Activated CD4-positive, CD25-positive, alpha-beta regulatory T cell treated with anti-CD3 and anti-CD28 coated beads, Interleukin-2, amount 50 U/mL, for 24 hours (primary cell): ENCODE data around the gene TMEM61.
A peak's percentile ranks its signal among the peaks of the same experiment; 100 is the strongest.

Experiments used
- ATAC-seq, 2 donors: fragments of 150-1000 bp; cut with Tn5 transposase; one replicate each; pipeline ENCODE4 v1.10.0; 2021; ENCODE audit warnings: mild to moderate bottlenecking in 1 of 2, moderate library complexity in 1 of 2

The TMEM61 gene

DNA sequence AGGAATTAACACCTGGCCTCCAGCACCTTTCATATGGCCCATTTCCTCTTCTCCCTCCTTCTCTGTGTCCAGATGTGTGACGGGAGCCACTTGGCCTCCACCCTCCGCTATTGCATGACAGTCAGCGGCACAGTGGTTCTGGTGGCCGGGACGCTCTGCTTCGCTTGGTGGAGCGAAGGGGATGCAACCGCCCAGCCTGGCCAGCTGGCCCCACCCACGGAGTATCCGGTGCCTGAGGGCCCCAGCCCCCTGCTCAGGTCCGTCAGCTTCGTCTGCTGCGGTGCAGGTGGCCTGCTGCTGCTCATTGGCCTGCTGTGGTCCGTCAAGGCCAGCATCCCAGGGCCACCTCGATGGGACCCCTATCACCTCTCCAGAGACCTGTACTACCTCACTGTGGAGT, 5.6 kb downstream of the TMEM61 start:
- ATAC-seq: no peak

DNA sequence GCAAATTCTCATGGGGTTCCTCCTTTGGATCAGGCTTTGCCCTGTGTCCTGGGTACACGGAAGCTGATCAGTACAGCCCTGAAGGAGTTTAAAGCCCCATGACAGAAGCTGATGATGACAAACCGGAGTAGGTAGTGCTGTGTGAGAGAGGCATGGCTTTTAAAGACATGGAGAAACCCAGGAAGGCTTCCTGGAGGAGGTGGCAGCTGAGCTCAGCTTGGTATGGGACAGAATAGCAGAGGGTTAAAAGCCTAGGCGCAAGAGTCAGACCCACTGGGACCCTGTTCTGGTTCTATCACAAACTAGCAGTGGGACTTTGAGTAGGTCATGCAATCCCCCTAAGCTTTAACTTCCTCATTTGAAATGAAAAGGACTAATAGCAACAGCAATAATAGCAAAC, 6.1 kb downstream of the TMEM61 start:
- no peak for ATAC-seq

DNA sequence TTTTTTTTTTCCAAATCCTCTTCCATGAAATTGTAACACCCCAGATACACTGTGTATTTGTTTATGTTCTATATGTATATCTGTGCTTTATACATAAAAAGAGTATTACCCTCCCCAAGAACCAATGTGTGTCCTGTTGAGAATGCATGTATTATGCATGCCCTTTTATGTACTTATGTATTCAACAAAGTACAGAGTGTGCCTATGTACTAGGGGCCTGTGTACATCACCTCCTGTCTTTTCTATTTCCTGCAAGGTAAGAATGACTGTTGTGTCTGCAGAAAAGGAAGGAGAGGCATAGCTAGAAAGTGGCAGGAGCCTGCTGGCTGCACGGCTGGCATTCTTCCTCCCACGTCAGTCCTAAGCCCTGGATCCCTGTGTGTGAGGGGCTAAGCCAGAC, 7.0 kb downstream of the TMEM61 start:
- ATAC-seq: no peak

DNA sequence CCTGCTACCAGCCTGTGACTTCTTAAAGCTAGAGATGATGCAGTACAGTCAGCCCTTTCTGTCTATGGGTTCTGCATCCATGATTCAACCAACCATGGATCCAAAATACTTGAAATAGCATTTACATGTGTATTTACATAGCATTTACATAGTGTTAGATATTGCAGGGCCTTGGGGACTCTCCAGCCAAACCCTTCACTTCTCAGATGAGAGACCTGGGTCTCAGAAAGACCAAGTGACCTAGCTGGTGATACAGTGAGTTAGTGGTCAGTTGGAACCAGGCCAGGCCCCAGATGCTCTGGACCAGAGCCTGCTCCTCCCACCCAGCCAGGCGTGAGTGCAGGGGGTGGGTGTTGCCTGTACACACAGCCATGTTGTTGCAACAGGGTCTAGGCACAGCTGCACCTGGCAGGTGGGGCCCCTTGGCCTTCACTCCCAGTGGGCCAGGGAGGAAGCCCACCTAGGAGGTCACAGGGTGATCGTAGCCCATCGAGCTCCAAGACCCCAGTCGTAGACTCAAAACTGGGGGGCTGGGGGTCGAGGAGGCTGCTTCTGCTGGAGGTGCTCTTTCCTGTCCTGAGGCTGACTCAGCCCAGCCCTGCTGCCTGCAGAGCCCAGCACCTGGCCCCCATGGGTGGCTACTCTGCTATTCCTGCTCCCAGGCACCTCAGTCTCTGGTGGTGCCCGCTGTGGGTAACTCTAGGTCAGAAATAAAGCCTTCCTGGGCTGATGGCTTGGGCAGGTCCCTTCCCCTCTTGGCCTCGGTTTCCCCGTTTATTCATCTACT, 7.7 kb downstream of the TMEM61 start:
- ATAC-seq: no peak

DNA sequence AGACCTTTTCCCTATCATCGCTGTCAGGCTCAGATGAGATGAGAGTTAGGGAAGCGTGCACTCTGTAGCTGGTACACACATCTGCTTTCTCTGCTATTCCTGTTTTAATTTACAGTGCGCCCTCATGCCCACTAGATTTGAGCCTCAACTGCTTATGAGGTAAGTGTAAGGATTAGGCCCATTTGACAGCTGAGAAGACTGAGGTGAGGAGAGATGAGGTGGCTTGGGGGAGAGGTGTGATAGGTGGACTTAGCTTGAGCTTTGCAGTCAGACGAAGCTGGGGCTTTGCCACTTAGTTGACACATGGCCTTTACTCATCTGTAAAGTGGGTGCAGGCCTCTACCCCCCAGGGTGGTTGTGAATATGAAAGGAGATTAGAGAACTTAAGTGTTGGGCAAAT, 8.5 kb downstream of the TMEM61 start:
- ATAC-seq: no peak

DNA sequence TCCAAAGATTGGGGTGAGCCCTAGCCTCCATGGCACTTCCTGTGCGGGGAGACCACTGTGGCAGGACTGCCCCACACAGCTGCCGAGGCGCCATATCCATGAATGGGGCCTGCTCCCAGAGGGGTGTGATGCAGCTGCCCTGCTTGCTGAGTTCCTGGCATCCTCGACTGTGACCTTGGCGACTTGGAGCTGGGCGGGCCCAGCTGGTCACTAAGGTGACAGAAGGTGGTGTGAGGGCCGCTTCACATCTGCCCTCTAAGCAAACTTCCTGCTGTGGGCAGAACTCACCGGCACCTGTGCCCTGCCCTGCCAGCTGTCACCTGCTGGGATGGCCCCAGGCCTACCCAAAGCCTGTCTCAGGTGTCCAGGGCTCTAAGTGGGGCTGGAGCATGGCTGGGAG, 9.0 kb downstream of the TMEM61 start:
- ATAC-seq: no peak

DNA sequence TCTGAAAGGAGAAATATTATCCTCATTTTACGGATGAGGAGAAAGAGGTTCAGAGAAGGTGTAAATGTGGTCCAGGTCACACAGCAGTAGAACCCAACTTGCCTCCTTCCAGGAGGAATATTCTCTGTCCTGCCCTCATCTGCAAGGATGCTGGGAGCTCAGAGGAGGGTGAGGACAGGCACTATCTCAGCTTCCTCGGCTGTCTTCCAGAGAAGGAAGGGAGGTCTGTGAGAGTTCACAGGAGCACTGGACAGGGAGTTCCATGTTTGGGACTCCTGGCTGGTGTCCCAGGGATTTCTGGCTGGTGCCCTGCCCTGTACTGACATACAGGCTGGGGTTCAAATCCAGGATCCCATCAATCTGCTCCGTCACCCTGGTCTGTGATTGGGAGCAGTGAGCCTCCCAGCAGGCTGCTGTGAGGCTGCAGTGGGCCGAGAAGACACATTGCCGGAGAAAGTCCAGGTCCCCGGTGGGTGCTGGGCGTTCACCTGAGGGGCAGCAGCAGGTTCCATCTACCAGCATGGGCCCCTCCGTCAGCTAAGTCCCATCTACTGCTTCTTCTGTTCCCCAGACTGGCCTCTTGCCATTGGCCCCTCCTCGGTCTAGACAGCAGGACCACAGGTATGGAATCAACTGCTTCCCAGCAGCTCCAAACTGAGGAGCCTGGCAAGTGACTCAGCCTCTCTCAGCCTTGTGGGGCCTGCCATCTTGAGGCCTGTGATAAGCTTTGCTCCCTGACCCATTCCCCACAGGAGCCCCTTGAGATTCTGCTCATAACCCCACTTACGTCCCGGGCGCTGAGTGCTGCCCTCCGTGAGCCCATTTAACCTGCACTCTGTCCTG, 9.8 kb downstream of the TMEM61 start:
- ATAC-seq: no peak

DNA sequence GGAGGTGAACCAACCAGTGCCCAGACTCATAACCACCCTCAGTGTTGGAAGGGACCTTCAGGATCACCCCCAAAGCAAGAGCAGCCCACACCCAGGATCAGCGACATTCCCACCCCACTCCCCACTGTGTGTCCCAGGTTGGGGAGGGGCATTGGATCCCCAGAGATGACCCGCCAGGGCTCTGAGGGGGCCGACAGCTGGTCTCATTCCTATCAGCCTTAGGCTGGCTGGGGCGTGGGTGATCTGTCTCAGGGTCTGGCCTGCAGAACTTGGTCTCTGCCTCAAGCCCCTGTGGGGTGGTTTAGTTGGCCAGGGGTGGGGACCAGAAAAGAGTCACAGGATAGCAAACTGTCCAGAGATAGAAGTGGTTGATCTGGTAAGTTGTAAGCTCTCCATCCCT, 10.5 kb downstream of the TMEM61 start:
- ATAC-seq: no peak

DNA sequence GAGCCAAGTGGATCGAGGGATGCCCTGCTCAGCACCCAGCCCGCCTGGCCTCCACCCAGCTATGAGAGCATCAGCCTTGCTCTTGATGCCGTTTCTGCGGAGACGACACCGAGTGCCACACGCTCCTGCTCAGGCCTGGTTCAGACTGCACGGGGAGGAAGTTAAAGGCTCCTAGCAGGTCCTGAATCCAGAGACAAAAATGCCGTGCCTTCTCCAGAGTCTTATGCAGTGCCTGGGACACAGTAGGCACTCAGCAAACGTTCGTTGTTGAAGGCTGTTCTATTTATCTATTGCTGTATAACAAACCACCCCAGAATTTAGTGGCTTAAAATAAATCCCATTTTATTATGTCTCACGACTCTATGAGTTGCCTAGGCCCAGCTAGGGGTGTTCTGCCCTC, 11.5 kb downstream of the TMEM61 start:
- no peak for ATAC-seq

DNA sequence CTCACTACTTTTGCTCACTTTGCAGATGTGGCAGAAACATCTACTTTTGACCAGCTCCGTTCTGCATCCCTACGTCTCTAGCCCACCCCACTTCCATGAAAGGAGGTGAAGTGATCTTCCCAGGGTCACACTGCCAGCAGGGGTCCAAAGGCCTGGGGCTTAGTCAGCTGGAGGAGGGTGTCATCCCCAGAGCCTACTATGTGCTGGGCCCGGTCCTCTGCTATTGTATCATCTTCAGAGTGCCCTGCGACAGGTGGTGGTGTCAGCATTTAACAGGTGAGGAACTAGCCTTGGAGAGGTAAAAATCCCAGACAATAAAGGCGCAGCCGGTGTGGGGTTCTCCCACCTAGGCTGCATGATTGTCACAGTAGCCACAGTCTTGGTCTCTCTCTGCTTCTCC, 12.7 kb downstream of the TMEM61 start:
- no peak for ATAC-seq

DNA sequence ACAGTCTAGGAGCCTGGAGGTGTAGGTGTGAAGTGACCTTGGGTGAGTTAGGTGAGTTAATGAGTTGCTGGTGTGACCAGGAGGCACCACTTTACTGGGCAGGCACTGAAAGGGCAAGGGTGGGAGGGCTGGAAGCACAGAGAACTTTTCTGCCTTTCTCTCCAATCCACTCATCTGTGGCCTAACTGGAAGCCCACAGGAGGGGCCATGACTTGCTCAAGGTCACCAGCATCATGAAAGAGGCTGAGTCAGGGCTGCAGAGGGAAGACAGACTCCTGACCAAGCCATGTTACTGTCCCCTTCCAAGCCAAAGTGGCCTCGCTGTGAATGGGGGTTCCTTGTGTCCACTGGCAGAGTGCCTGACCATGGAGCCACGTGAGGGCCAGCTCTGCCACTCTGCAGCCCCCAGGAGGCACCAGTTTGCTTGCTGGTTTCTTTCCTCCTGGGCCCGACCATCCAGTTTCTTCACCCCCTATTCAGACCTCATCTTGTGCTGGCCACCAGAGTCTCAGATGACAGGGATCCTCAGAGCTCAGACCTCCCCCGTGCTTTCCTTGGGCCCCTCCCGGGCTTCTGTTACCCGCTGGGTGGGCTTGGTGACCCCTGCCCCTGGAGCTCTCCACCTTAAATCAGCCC, 14.0 kb downstream of the TMEM61 start:
- no peak for ATAC-seq

DNA sequence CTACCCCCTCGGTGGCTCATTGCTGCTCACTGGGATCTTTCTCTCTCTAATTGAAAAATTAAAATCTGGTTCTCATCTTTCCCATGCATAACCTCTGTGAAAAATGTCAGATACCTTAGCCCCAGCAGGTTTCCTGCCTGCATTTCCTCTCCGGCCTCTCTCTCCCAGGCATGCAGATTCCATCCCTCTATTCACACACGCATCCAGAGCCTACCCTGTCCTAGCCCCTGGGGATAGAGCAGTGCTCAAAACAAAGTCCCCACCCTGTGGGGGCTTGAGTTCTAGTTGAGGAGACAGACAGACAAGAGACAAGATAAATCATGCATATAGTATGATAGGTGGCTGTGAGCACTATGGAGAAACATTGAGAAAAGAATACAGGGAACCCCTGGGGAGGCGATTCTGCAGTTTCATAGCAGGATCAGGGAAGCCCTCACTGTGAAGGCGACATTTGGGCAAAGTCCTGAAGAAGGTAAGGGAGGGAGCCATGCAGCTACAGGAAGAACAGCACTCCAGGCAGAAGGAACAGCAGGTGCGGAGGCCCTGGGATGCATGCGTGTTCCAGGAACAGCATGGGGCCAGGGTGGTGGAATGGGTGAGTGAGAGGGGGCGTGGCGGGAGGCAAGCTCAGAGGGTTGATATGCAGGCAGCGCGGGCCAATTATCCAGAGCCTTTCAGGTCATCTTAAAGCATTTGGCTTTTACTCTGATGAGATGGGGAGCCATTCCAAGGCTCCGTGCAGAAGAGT, 14.8 kb downstream of the TMEM61 start:
- no peak for ATAC-seq

DNA sequence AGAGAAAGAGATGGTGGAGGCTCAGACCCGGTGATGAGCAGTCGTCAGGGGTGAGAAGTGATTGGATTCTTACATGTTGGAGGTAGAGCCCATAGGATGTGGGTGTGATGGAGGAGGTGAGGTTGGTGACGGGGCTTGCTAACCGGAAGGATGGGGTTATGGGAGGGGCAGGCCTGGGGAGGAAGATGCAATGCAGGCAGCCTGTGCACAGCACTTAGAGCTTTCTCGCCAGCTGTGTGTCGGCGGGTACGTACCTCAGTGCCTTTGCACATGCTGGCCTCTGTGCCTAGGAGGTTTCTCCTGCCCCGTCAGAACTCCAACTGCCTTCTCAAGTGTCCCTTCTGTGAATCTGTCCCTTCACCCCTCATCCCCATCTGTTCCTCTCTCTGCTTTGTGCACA, 15.4 kb downstream of the TMEM61 start:
- ATAC-seq: peak; percentile 45 to 58

DNA sequence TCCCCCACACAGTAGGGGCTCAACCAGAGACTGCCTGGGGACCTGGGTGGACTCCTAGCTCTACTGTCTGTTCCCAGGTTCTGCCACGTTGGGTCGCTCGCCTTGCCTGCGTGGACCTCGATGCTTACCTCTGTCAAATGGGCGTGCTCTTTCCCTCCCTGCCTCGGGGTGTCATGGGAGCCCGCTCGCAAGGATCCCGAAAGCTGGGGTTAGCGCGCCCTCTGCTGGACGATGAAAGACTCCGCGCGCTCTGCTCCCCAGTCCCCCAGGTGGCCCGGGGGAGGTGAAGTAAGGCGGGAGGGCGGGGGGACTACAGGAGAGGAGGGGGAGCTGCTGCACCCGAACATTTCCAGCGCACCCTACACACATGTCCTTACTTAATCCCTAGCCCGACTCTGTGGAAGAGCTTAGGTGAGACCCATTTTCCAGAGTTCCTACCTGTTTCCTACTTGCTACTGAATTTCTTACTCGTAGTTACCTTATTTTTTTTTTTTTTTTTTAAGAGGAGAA, 16.0 kb downstream of the TMEM61 start:
- ATAC-seq: peak; percentile 75 to 79

DNA sequence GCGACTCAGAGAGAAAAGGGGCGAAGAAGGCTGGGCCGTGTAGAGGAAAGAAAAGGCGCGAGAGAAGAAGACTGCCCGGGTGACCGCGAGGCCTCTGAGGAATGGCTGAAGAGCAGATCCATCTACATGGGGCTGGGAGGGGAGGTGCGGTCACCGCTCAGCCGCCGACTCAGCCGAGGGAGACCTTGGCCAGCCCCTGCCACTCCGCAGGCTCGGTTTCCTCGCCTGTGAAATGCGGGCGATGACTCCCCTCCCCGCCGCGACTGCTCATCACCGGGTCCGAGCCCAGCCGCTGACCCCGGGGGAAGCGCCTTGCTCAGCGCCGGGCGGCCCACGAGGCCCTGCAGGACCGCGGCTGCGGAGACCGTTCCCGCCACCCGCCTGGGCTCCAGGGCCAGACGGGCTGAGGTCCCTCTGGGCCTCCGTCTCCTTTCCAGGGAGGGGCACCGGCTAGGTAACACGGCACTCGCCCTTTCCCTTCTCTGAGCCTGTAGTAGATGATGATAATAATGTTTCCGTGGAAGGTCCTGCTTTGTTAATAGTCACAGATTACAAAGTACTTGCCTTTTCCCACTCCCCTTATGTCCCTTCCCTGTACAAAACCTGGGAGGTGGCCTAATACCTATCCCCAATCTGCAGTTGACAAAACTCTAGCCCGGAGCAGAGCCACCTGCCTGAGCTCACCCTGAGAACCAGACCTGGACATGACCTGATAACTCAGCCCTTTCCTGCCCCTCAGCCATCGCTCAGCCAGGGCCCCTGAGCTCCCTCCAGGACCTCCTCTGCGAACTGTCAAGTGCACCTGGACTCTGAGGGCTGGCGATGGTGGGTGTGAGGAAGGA, 16.7 kb downstream of the TMEM61 start:
- ATAC-seq: no peak

DNA sequence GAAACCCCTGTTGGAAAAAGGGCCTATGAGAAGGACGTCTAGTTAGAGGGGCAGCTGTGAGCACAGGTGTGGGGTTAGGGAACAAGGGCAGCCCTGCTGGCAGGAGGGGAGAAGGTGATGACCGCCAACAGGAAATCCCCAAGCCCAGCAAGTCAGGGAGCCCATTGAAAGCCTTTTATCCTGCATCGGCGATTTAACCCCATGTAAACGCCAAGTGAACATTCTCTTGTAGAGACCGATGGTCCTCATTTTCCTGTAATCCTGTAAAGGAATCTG, 17.2 kb downstream of the TMEM61 start:
- ATAC-seq: no peak

DNA sequence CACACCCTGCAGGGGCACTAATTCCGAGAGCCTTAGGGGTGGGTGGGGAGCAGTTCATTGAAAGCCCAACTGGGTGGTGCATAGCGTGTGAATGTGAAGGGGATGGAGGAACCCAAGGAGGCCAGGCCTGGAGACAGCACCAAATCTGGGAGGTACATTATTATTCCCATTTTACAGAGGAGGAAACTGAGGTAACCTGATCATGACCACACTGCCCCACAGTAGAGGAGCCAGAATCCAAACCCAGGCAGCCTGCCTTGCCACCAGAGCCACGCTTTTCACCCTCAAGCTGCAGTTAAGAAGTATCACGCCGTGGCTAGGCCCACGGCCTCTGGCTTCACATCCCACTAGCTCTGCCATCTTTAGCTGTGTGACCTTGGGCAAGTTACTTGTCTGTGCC, 17.7 kb downstream of the TMEM61 start:
- ATAC-seq: no peak

DNA sequence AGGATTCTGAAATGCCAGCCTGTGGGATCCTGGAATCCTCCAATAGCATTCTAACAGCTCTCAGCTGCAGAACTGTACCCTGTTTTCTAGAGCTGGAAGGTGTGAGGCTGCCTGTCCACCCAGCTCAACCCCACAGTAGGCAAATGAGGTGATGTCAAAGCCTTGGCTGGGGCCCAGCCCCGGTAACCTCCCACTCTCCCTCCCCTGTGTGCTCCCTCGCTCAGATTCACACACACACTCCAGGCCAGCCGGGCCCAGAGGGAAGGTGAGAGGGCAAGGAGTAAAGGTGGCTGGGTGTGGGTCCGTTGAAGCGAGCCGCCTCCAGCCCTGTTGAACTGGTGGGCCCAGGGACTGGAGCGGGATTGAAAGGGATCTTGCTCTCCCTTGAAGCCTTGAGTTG, 18.2 kb downstream of the TMEM61 start, which contains the start of gene BSND:
Gene BSND (plus strand): TSS at position 257 of the 400 bp plus-strand sequence. CDS start 254 bp downstream, outside the sequence.
- no peak for ATAC-seq

DNA sequence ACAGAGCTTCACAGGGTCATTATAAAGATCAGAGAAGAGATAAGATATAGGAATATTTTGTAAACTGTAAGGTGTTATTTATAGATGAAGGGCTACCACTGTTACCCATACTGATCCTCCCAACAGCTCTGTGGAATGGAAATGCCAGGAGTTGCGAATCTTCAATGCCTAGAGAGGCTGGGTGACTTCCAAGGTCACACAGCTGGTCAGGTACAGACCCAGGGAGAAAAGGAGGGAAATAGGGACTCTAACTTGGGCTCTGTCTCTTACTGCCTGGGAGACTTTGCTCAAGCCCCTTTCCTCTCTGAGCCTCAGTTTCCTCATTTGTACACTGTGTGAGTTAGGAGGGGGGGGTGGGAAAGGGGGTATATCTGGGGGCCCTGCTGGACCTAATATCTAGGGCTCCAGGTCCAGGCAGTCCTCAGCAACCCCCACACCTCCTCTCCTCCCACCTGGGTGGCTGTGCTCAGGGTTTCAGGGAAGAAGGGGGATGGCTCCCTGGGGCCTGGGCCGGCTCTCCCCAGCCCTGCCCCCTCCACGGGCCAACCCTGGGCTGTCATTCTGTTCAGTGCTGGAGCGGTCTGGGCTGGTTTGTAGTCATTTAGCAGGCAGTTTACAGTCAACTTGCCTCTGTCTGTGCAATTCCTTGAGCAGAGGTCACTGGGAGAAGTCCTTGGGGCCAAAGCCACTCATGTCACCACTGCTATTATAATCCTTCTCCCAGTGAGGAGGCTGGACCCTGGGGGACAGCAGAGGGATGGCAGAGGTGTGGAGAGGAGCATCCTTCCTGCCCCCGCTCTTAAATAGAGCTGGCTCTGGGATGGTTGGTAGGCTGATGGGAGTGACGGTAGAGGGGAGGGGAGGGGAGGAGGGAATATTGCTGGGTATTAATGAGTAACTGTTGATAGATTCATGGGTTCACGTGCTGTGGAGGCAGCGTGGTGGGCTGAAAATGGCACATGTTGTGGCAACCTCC, 20.0 kb downstream of the TMEM61 start:
- ATAC-seq: no peak

DNA sequence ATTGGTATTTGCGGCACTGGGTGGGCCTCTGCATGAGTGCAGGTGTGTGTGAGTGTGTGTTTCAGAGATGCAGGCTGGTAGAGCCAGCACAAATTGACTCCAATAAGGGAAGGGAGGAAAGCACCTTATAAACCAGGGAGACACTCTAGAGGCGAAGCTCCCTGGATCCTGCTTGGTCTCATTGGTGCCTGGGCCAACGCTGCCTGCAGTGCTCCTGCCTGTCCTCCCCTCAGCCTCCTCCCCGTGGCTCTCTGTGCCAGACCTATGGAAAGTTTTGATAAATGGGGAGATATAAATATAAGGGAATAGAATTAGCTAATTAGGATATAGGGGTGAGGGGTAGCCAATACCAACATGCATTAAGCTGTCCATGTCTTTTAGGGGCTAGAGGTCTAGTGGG, 20.9 kb downstream of the TMEM61 start:
- ATAC-seq: no peak

DNA sequence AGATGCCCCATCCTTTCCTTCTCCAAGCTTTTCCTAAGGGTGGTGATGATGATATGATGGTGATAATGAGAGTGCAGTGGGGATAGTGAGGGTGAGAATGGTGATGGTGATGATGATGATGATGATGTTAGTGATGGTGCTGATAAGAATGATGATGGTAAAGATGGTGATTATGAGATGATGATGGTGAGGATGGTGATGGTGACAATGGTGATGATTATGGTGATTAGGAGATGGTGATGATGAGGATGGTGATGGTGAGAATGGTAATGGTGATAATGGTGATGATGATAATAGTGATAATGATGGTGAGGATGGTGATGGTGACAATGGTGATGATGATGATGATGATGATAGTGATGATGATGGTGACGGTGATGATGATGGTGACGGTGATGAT, 22.3 kb downstream of the TMEM61 start:
- no peak for ATAC-seq
